Activated T-helper 1 cell treated with Interleukin-2 at 50 U/mL for 16 hours (primary cell): ENCODE measurements around the gene GID8.
"Not testable (repeated sequence)": the region's sequence is repeated elsewhere in the genome, so short reads cannot be mapped to it uniquely, and the experiment has no call there.

ENCODE experiments used
- DNase-seq: peaks from one replicate; pipeline ENCODE4 v3.0.0-alpha.2; 2020; ENCODE audit warnings: low read depth

The GID8 gene

GRCh38 chr20:62958388-62959100 lies 20.6 kb downstream of the GID8 start:
- no peak for DNase-seq

DNA sequence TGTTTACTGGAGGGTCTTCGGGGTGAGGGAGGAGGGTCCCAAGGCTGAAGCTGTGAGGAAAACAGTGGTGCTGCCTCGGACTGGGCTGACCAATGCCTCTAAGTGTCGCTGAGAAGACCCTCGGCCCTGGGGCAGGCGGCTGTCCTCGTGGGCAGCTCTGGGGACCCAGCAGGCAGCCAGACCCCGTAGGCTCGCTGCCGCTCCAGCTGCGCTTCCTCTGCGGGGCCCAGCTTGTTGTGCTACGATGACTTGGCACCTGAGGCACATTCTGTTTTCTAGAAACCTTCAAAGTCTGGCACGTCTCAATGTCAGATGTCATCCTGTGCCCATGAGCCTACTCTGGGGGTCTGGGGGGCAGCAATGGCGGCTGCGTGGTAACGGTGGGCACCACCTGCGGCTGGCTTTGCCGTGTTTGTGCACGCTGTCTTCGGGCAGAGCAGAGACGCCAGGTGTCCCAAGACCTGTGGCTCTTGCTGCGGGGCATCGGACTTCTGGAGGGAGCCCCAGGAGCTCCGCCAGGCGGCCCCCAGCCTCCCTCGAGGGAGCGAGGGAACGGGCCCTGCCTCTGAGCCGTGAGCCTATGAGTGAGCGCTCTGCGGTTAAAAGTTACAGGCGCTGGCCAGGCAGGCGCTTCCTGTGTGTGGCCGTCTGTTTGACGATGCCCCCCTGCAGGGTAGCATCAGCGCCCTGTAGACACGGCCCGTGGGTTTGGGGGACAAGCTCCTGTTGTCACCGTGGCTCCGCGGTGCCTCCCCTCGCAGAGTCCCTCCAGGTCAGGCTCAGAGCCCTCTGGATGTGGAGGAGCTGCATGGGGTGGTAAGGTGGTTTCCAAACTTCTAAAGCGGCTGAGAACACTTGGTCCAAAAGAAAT lies 21.4 kb downstream of the GID8 start:
- no peak for DNase-seq

DNA sequence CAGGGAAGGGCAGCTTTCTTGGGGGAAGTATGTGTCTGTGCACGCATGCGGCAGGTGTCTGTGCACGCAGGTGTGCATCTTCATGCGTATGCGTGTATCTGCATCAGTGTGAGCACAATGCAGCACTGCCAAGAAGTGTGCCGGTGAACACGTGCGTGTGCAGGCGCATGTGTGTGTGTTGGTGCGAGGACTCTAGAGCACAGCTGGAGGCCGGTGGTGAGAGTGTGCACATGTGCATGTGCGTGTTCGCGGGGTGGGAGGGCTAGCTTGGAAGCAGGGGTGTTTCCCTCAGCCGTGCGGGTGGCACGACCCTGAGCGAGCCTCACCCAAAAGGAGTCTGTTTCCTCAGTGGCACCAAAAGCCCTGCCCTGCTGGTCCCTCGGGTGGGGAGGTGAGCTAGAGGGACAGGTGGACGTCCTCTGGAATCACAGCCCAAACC lies 22.1 kb downstream of the GID8 start:
- DNase-seq: no peak

GRCh38 chr20:62960446-62961309 lies 22.7 kb downstream of the GID8 start:
- DNase-seq: not testable (repeated sequence)

- no peak for DNase-seq
These were observed 23.4 kb downstream of the GID8 start for GRCh38 chr20:62961310-62961783.

DNA sequence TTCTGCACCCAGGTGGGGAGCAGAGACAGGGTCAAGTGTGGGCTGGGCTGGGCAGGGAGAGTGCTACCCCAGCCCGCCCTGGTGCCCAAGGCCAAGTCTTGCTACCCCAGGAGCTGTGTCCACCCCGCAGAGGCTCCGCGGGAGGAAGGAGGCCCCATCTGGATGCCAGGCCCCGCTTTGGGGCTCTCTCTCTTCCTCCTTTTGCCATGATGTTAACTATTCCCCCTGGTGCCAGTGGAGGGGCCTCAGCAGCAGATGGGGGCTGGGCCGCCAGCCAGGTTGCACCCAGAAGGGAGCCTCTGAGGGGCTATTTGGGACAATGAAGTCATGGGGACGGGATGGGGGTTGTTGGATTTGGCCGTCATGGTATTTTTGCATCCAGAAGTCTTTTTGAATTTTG lies 23.9 kb downstream of the GID8 start:
- DNase-seq: no peak

GRCh38 chr20:62962221-62962879 lies 24.4 kb downstream of the GID8 start:
- DNase-seq: no peak

DNA sequence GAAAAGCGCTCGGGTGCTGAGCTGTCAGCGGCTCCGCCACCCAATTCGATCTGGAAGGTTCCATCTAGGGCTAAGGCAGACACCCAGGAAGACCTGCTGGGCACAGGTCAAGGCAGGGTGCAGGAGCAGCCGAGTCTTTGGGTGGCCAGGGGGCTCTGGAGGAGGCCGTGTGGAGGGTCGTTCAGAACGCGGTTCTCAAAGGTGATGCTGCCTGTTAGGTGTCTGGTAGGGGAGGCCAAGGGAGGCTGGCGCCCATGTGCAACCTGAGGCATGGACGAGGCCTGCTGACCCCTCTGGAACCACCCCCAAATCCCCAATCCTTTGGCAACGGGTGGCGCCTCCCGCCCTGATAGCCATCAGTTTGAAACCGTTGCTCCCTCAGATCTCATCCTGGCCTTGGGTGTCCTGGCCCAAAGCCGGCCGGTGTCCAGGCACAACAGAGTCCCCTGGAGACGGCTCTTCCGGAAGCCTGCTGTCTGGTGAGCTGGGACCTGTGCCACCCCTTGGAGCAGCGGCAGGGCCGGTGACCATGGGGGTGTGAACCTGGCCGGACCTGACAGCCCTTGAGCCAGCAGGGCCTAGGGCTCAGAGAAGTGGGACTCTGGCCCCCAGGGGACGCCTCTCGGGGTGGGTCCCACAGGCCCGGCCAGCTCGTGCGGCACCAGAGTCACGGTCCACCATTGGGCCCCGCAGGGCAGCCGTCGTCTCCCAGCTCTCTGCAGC lies 25.1 kb downstream of the GID8 start:
- no peak for DNase-seq

GRCh38 chr20:62963614-62964397 lies 25.9 kb downstream of the GID8 start:
- DNase-seq: no peak

GRCh38 chr20:62964700-62965099 lies 26.8 kb downstream of the GID8 start:
- no peak for DNase-seq

GRCh38 chr20:62965363-62965771 lies 27.4 kb downstream of the GID8 start:
- no peak for DNase-seq

GRCh38 chr20:62966212-62967148 lies 28.5 kb downstream of the GID8 start:
- no peak for DNase-seq

- no peak for DNase-seq
These were observed 29.2 kb downstream of the GID8 start for GRCh38 chr20:62967149-62967501.

- DNase-seq: no peak
These were observed 29.8 kb downstream of the GID8 start for GRCh38 chr20:62967628-62968351.

- no peak for DNase-seq
These were observed 30.6 kb downstream of the GID8 start for GRCh38 chr20:62968378-62969178.

- no peak for DNase-seq
These were observed 31.3 kb downstream of the GID8 start for GRCh38 chr20:62969179-62969760.

- DNase-seq: no peak
These were observed 32.0 kb downstream of the GID8 start for GRCh38 chr20:62969939-62970306.
